GM12872 (cell line): ENCODE data around the gene ECM1.

ENCODE experiments used
- CTCF ChIP-seq: IDR thresholded peaks from 3 replicates; pipeline ENCODE4 v1.5.1; 2011; ENCODE audit warnings: low read depth, mild to moderate bottlenecking, low read length, moderate library complexity; ENCODE audit not compliant: insufficient read depth

Gene ECM1

GRCh38 chr1:150551051-150551783, 43.3 kb downstream of the ECM1 start:
- TF ChIP-seq CTCF = no peak

- no peak for TF ChIP-seq CTCF
These were observed 43.8 kb downstream of the ECM1 start for GRCh38 chr1:150551784-150552127.

- TF ChIP-seq CTCF = no peak
These were observed 44.4 kb downstream of the ECM1 start for GRCh38 chr1:150552128-150552910.

- TF ChIP-seq CTCF = no peak
These were observed 45.0 kb downstream of the ECM1 start for GRCh38 chr1:150552911-150553289.

- TF ChIP-seq CTCF = no peak
These were observed 45.6 kb downstream of the ECM1 start for GRCh38 chr1:150553392-150554085.

GRCh38 chr1:150554086-150554452, 46.2 kb downstream of the ECM1 start:
- TF ChIP-seq CTCF = no peak

GRCh38 chr1:150555198-150555970, 47.5 kb downstream of the ECM1 start:
- no peak for TF ChIP-seq CTCF
